HG03342 (cell line): ENCODE measurements around the gene SLC39A9.
"Not testable (repeated sequence)": the region's sequence is repeated elsewhere in the genome, so short reads cannot be mapped to it uniquely, and the experiment has no call there.

Experiments used
- ATAC-seq: cut with Tn5 transposase; IDR thresholded peaks from one replicate; pipeline ENCODE4 v1.9.1; 2021; ENCODE audit warnings: mild to moderate bottlenecking, moderate library complexity; ENCODE audit not compliant: unreplicated experiment

Gene SLC39A9

GRCh38 chr14:69473946-69474345, 75.5 kb downstream of the SLC39A9 start:
- no peak for ATAC-seq

GRCh38 chr14:69475194-69475818, 76.8 kb downstream of the SLC39A9 start:
- ATAC-seq = no peak

- not testable (repeated sequence) for ATAC-seq
Measured at GRCh38 chr14:69476824-69477450, 78.4 kb downstream of the SLC39A9 start.

- ATAC-seq = not testable (repeated sequence)
Measured at GRCh38 chr14:69478055-69478454, 79.6 kb downstream of the SLC39A9 start.

- no peak for ATAC-seq
Measured at GRCh38 chr14:69479696-69480095, 81.2 kb downstream of the SLC39A9 start.

- no peak for ATAC-seq
Measured at GRCh38 chr14:69480136-69480535, 81.6 kb downstream of the SLC39A9 start.

- ATAC-seq = peak; percentile 90
Measured at GRCh38 chr14:69481815-69482568, 83.5 kb downstream of the SLC39A9 start.

GRCh38 chr14:69483765-69484443, 85.4 kb downstream of the SLC39A9 start:
- ATAC-seq = no peak

- ATAC-seq = no peak
Measured at GRCh38 chr14:69484444-69485314, 86.2 kb downstream of the SLC39A9 start, which contains the start of gene PLEKHD1. Gene PLEKHD1 (plus strand): TSS chr14:69484728. CDS start chr14:69484966, 238 bp downstream.

GRCh38 chr14:69485315-69485660, 86.8 kb downstream of the SLC39A9 start:
- ATAC-seq = no peak

- no peak for ATAC-seq
Measured at GRCh38 chr14:69485701-69486100, 87.2 kb downstream of the SLC39A9 start.

GRCh38 chr14:69487226-69487625, 88.7 kb downstream of the SLC39A9 start:
- no peak for ATAC-seq

- ATAC-seq = no peak
Measured at GRCh38 chr14:69487771-69488170, 89.3 kb downstream of the SLC39A9 start.

- ATAC-seq = no peak
Measured at GRCh38 chr14:69489495-69489894, 91.0 kb downstream of the SLC39A9 start.

- ATAC-seq = no peak
Measured at GRCh38 chr14:69490219-69490918, 91.9 kb downstream of the SLC39A9 start.

GRCh38 chr14:69491193-69491592, 92.7 kb downstream of the SLC39A9 start:
- ATAC-seq = no peak

GRCh38 chr14:69493038-69493437, 94.5 kb downstream of the SLC39A9 start:
- ATAC-seq = no peak

GRCh38 chr14:69493791-69494190, 95.3 kb downstream of the SLC39A9 start:
- no peak for ATAC-seq

GRCh38 chr14:69495341-69495921, 96.9 kb downstream of the SLC39A9 start:
- ATAC-seq = no peak
